ENCODE results near the gene CDH11.

GRCh38 chr16:65153365-65154105, 31.7 kb upstream of the CDH11 start:
- TF ChIP-seq CTCF (IDR thresholded peaks at IDR 0.05; ENCODE audit: low read depth, low read length) (no peak), EZH2phosphoT487 (IDR thresholded peaks at IDR 0.05; ENCODE audit: low read depth) (no peak)
